Measurements from ENCODE around the gene PLA2G3.

Gene PLA2G3

DNA sequence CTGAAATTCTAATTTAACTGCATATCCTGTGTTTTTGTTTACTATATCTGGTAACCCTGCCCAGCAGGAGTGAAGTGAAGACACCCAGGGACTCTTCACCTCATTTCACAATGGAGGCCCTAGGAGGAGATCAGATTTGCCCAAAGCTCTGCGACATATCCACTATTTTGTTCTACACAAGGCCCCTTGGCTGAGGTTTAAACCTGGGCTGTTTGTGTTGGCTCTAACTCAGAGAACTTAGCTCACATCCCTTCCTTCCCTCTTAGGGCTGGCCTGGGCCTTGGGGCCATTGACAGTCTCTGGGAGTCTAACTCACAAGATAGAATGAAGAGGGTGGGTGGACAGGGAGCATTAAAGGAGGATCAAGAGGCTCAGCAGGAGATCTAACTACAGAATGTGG is 8.2 kb upstream of the PLA2G3 start:
- DNase-seq (ENCODE audit: low spot score): no peak

GRCh38 chr22:31144223-31144622 is 3.9 kb upstream of the PLA2G3 start:
- DNase-seq (ENCODE audit: low spot score): no peak

GRCh38 chr22:31143537-31143936 is 3.2 kb upstream of the PLA2G3 start:
- DNase-seq (ENCODE audit: low spot score): no peak

GRCh38 chr22:31143038-31143437 is 2.7 kb upstream of the PLA2G3 start:
- DNase-seq (ENCODE audit: low spot score): no peak

DNA sequence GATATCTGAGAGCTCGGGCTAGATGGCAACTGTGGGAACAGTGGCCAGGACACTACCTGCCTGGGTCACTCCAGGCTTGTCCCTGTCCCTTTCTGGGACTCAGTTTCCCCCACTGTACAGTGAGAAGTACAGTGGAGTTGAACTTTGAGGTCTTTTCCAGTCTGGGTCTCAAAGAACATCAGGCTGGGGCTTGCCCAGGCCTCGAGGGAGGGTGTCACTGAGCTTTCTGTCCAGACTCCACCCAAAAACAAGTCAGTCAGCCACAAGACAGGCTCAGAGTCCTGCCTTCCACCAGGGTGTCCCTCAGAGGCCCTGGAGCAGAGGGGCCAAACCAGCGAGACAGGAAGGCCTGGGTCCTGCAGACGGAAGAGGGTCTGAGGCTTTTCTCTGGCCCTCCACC is 2.0 kb upstream of the PLA2G3 start:
- no peak for DNase-seq (ENCODE audit: low spot score)

GRCh38 chr22:31141551-31141950 is 1.2 kb upstream of the PLA2G3 start:
- DNase-seq (ENCODE audit: low spot score): no peak

GRCh38 chr22:31140746-31141145 is 438 bp upstream of the PLA2G3 start:
- DNase-seq (ENCODE audit: low spot score): no peak

GRCh38 chr22:31139066-31139465 is 1.2 kb downstream of the PLA2G3 start:
- DNase-seq (ENCODE audit: low spot score): no peak

- no peak for DNase-seq (ENCODE audit: low spot score)
Observed at GRCh38 chr22:31138126-31138525, 2.2 kb downstream of the PLA2G3 start.

DNA sequence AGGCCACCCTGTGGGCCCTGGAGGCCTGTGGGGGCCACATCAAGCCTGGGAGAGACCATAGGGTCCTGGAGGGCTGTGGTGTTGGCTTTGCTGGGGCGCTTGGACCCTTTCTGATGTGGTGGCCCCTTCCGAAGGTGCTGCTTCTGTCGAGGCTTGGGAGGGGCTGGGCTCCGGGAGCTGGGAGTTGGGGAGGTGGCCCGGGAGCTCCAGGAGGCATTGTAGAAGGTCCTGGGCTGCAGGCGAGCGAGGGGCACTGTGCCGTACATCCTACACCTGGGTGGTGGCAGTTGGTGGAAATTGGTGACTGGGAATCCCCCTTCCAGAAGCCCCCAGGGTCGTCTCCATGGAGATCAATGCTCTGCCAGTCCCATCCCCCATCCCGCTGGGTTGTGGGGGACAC is 2.6 kb downstream of the PLA2G3 start:
- no peak for DNase-seq (ENCODE audit: low spot score)

DNA sequence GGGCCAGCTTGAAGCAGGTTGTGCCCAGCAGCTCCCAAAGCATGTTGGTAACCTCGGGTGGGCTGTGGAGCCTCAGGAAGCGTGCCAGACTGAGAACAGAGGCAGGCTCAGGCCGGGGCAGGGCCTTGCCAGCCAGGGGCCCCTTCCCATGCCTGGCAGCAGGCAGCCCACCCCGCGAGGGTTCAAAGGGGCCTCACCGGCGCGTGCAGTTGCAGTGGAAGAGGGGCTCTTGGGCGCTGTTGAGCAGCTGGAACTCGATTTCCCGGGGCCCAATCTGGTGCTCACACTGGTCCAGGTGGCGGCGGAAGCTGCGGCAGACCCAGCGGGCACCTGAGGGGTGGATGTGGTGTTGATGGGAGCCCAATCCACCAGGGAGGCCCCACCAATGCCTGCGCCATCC is 3.6 kb downstream of the PLA2G3 start:
- no peak for DNase-seq (ENCODE audit: low spot score)

DNA sequence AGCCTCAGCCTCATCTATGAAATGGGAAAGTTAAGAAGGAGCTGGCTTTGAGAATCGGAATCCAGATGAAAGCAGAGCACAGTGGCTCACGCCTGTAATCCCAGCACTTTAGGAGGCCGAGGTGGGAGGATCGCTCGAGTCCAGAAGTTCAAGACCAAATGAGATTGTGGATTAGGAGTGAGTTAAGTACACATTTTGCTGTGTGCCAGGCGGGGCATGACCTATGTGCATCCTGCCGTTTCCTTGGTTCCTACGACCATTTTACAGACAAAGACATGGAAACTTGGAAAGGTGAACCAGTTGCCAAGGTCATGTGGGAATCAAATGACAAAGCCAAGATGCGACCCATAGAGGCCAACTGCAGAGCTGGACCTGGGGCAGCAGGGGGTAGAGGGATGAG is 4.2 kb downstream of the PLA2G3 start:
- no peak for DNase-seq (ENCODE audit: low spot score)

- no peak for DNase-seq (ENCODE audit: low spot score)
Observed at GRCh38 chr22:31135706-31136105, 4.6 kb downstream of the PLA2G3 start.

DNA sequence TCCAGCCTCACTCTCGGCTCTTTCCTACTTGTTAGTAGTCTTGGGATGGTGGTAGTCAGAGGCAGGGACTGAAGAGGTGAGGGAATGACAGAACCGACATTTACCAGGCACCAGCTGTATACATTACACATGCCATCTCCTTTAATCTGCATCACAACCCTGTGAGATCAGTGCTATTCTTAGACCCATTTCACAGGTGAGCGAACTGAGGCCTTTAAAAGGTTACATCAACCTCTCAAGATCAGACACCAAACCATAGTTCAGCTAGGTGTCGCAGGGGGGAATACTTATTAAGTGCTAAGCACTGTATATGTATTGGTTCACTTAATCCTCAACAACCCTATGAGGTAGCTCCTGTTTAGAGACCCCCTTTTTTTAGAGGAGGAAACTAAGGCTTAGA is 5.6 kb downstream of the PLA2G3 start:
- no peak for DNase-seq (ENCODE audit: low spot score)

DNA sequence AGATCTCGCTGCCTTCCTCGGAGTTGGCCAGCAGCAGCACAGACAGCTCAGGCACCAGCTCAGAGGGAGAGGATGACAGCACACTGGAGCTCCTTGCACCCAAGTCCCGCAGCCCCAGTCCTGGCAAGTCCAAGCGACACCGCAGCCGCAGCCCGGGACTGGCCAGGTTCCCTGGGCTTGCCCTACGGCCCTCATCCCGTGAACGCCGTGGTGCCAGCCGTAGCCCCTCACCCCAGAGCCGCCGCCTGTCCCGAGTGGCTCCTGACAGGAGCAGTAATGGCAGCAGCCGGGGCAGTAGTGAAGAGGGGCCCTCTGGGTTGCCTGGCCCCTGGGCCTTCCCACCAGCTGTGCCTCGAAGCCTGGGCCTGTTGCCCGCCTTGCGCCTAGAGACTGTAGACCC is 6.4 kb downstream of the PLA2G3 start:
- DNase-seq (ENCODE audit: low spot score): no peak

DNA sequence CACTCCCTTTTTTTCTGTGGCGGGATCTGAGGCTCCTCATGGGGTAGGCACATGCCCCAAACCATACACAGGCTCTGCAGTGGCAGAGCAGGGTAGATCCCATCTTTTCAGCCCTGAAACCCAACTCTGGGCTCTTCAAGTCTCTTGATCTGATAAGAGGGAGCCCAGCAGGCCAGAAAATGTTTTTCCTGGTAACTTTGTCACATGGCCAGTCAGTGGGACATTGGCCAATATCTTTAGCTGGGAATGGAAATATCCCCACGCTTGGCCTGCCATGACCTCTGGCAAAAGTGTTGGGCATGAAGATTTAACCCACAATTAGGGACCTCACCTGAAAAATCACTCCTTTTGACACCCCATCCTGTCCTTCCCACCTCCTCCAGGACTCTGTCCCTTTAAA is 9.4 kb downstream of the PLA2G3 start:
- no peak for DNase-seq (ENCODE audit: low spot score)

DNA sequence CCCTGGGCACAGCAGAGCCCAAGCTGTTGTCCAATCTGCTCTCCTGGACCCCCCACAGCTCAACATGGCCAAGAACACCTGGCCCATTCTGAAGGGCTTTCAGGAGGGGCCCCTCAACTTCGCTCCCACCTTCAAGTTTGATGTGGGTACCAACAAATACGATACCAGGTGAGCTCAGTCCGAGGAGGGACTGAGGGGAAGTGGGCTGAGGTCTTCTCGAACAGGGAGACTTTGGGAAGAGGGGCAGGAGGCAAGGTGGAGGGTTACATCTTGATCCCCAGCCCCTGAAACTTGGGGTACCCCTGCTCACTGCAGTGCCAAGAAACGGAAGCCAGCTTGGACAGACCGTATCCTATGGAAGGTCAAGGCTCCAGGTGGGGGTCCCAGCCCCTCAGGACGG is 12.2 kb downstream of the PLA2G3 start:
- DNase-seq (ENCODE audit: low spot score): no peak

DNA sequence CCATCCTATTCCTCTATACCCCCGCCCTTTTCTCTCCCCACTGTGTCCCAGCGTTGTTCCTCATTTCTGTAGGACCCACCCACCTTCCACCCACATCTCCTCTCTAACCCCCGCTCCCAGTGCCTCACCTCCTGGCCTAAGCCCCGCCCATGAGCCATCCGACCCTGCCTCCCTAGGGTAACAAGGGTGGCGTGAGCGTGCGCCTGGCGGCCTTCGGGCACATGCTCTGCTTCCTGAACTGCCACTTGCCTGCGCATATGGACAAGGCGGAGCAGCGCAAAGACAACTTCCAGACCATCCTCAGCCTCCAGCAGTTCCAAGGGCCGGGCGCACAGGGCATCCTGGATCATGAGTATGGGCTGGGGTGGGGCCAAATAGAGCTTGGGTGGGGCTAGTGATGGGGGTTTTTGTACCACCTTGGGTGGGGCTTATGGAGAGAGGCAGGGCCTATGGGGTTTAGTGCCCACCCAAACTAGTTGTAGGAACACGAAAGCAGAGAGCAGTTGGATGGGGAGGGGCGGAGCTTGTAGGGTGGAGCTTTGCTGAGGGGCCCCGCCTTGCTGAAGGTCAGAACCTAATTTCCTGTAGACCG is 13.0 kb downstream of the PLA2G3 start:
- DNase-seq (ENCODE audit: low spot score): no peak

GRCh38 chr22:31126869-31127175 is 13.5 kb downstream of the PLA2G3 start:
- no peak for DNase-seq (ENCODE audit: low spot score)

DNA sequence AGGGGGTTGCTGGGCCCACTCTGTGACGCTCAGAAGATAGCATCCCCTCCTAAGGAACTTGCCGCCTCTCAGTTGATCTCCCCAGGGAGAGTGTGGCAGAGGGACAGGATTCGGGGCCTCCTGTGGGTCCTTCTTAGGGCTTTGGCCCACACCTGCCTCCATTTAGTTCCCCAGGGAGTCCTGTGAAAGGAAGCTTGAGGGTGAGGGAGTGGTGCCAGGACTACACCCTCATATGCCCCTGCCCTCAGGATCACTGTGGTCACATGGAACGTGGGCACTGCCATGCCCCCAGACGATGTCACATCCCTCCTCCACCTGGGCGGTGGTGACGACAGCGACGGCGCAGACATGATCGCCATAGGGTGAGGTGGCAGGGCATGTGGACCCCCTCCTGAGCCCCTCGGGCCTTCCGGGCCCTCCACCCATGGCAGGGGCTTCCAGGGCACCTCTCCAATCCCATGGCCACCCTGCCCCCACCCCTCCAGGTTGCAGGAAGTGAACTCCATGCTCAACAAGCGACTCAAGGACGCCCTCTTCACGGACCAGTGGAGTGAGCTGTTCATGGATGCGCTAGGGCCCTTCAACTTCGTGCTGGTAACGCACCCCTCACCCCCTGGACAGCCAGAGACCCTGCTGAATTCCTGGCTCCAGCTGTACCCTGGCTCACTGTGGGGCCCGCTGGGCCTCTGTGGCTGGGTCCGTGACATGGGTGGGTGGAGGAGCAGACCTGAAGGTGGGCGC is 14.0 kb downstream of the PLA2G3 start:
- no peak for DNase-seq (ENCODE audit: low spot score)

DNA sequence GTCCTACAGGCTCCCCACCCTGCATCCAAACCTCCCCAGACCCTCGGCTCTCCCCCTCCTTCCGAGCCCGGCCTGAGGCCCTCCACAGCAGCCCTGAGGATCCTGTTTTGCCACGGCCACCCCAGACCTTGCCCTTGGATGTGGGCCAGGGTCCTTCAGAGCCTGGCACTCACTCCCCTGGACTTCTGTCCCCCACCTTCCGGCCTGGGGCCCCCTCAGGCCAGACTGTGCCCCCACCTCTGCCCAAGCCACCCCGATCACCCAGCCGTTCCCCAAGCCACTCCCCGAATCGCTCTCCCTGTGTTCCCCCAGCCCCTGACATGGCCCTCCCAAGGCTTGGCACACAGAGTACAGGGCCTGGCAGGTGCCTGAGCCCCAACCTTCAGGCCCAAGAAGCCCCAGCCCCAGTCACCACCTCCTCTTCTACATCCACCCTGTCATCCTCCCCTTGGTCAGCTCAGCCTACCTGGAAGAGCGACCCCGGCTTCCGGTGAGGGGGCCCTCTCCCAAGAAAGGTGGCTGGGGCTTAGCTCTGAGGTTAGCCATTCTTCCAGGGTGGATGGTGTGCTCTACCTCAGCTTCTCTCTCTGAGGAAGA is 14.7 kb downstream of the PLA2G3 start:
- no peak for DNase-seq (ENCODE audit: low spot score)

DNA sequence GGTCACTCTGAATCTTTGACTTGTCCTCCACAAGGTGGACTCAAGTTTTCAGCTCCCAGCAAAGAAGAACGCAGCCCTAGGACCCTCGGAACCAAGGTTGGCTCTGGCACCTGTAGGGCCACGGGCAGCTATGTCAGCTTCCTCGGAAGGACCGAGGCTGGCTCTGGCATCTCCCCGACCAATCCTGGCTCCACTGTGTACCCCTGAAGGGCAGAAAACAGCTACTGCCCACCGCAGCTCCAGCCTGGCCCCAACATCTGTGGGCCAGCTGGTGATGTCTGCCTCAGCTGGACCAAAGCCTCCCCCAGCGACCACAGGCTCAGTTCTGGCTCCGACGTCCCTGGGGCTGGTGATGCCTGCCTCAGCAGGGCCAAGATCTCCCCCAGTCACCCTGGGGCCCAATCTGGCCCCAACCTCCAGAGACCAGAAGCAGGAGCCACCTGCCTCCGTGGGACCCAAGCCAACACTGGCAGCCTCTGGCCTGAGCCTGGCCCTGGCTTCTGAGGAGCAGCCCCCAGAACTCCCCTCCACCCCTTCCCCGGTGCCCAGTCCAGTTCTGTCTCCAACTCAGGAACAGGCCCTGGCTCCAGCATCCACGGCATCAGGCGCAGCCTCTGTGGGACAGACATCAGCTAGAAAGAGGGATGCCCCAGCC is 15.4 kb downstream of the PLA2G3 start:
- DNase-seq (ENCODE audit: low spot score): no peak

GRCh38 chr22:31124290-31124689 is 16.0 kb downstream of the PLA2G3 start:
- DNase-seq (ENCODE audit: low spot score): no peak

- no peak for DNase-seq (ENCODE audit: low spot score)
Observed at GRCh38 chr22:31123292-31123602, 17.1 kb downstream of the PLA2G3 start.
